ENCODE data around the gene ETV6.

The ETV6 gene

GRCh38 chr12:11649413-11650285 lies at the start of gene ETV6:
ETV6 (plus strand) TSS chr12:11649674; CDS start chr12:11650128, 454 bp downstream.
- TF ChIP-seq, protein P1, sequence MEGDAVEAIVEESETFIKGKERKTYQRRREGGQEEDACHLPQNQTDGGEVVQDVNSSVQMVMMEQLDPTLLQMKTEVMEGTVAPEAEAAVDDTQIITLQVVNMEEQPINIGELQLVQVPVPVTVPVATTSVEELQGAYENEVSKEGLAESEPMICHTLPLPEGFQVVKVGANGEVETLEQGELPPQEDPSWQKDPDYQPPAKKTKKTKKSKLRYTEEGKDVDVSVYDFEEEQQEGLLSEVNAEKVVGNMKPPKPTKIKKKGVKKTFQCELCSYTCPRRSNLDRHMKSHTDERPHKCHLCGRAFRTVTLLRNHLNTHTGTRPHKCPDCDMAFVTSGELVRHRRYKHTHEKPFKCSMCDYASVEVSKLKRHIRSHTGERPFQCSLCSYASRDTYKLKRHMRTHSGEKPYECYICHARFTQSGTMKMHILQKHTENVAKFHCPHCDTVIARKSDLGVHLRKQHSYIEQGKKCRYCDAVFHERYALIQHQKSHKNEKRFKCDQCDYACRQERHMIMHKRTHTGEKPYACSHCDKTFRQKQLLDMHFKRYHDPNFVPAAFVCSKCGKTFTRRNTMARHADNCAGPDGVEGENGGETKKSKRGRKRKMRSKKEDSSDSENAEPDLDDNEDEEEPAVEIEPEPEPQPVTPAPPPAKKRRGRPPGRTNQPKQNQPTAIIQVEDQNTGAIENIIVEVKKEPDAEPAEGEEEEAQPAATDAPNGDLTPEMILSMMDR (IDR thresholded peaks at IDR 0.05), result no peak

- TF ChIP-seq, protein P1 (IDR thresholded peaks at IDR 0.05), result no peak
Observed at GRCh38 chr12:11600199-11600598, 49.3 kb upstream of the ETV6 start.

DNA sequence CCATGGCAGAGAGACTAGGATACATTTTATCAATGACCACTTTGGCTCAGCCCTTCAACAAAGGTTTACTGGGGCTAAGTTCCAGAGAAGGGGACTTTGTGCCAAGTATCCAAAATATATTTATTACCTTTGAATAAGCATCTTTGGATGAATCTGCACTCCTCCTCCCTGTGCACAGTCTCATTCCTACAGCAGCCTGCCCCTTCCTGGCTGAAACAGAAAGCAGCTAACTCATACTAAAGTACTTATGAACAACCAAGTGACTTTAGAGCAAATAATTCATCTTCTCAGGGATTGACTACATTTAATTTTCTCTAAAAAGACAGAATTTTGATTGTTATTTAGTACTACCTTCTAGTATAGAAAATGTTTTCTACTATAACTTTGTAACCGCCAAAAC lies 47.8 kb upstream of the ETV6 start:
- TF ChIP-seq, protein P1 (IDR thresholded peaks at IDR 0.05), result no peak

DNA sequence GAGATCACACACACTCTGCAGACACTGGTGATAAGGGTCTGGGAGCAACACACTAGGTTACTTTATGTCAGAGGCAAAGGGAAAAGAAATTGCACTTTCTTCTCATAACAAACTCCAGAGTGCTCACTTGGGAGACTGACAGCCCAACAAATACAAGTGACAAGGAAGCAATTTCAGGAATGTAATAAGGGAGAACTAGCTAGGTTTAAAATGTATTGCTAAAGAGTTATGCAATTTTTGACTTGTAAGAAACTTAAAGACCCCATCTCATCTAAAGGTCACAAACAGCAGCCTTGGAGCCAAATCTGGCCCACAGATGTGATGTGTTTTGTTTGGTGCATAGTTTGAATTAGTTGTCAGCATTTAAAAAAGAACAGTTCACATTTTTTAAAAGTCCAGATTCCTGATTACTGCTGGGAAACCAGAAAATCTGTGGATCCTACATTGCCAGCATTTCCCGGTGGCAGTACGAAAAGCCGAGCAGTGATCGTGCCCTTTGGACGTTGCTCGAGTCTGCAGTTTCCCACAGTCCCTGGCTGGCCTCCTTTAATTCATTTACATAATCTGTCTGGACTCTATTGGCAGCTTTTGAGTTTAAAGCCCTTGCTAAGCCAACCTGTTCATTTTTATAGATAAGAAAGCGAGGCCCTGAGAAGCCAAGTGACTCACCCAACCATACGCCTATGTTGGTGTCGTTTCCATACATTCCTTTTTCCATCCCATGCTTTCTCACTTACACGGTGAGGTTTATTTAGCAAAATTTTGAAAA lies 42.0 kb upstream of the ETV6 start:
- TF ChIP-seq, protein P1 (IDR thresholded peaks at IDR 0.05), result no peak

DNA sequence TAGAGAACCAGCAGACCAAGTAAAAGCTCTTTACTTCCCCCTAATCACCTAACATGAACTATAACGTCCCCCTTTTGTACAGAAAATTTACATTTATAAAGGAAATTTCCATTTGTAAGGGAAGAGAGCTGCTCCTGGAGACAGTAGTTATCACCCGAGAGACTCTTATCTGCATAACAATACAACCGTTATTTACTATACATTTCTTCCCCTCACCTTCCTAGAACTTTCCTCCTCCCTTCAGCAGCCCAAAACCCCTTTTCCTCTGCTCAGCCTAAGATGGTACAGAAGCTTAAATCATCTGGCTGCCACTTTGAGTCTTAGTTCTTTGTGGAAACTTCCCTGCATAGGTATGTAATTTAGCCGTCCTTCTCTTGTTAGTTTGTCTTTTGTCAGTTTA lies 40.4 kb upstream of the ETV6 start:
- TF ChIP-seq, protein P1 (IDR thresholded peaks at IDR 0.05), result no peak

- TF ChIP-seq, protein P1 (IDR thresholded peaks at IDR 0.05), result no peak
Observed at GRCh38 chr12:11615481-11615880, 34.0 kb upstream of the ETV6 start.

GRCh38 chr12:11618046-11618445 lies 31.4 kb upstream of the ETV6 start:
- TF ChIP-seq, protein P1 (IDR thresholded peaks at IDR 0.05), result no peak
